Measurements from ENCODE around the gene TRIM67. TPM values are rescaled to one million over a fixed set of nuclear protein-coding genes. Genes with fewer than 3 reads are reported as not detected.
A peak's percentile ranks its signal among the peaks of the same experiment; 100 is the strongest.
"Not testable (repeated sequence)": the region's sequence is repeated elsewhere in the genome, so short reads cannot be mapped to it uniquely, and the experiment has no call there.

TRIM67 gene
- total RNA-seq, 5 donors from 2014 or later (not counting 1 experiment from before 2014, with no cell fraction given), result not detected

DNA sequence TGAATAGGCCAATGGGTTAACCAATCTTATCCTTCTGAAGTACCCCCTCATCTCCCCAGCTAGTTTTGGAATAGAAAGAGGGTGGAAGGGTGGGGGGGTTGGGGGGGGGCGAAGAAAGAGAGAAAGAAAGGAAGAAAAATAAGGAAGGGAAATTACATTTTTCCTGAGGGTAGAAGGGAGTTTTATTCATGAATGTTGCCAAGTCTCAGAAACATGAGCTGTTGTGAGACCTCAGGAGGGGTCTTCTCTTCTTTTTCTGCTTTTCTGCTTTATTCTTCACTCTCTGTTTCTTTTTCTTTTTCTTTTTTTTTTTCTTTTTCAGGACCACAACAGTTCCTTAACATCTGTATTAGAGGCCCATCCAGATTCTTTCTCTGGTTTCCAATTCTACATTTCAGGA lies 6.0 kb upstream of the TRIM67 start:
- no peaks in the 10 kb centered on the region for H3K36me3 Mint-ChIP-seq
- peaks cover 48 to 49% of the 10 kb centered on the region in 2 donors for H3K27me3 Mint-ChIP-seq
- DNase-seq, result no peak
- ATAC-seq (replicated peaks in 1 of 4), result no peak
- no peaks in the 10 kb centered on the region for H3K9me3 ChIP-seq
- peaks cover 0 to 10% (median 6%) of the 10 kb centered on the region in 3 donors for H3K9me3 Mint-ChIP-seq
- no peaks in the 10 kb centered on the region for H3K4me1 ChIP-seq (ENCODE audit: control insufficient read depth in 1 of 2, extremely low read depth in 1 of 2, insufficient read depth in 2 of 2, low read length in 2 of 2)
- no peaks in the 10 kb centered on the region for H3K36me3 ChIP-seq (ENCODE audit: control insufficient read depth in 2 of 2, extremely low read depth in 1 of 2, insufficient read depth in 1 of 2, low read length in 1 of 2)
- no CpG with 5 or more reads among the region's 1 CpG for WGBS (ENCODE audit: insufficient coverage)
- H3K27ac ChIP-seq (ENCODE audit: low read length), result no peak overlapping the region
- H3K4me3 ChIP-seq (ENCODE audit: control insufficient read depth in 1 of 2, extremely low read depth in 1 of 2, low read length in 1 of 2), result no peak overlapping the region
- peaks cover 2 to 3% (median 2%) of the 10 kb centered on the region in 3 donors for H3K4me1 Mint-ChIP-seq
- ChIA-PET POLR2A (no interaction called here), CTCF (no interaction called here)
- peaks cover 20 to 30% of the 10 kb centered on the region in 2 experiments for H3K27me3 ChIP-seq (replicated peaks in 1 of 2; ENCODE audit: control insufficient read depth in 2 of 2, extremely low read depth in 1 of 2, insufficient read depth in 2 of 2, low read length in 1 of 2)
- H3K27ac Mint-ChIP-seq, result no peak overlapping the region
- no peak overlapping the region for H3K4me3 Mint-ChIP-seq

DNA sequence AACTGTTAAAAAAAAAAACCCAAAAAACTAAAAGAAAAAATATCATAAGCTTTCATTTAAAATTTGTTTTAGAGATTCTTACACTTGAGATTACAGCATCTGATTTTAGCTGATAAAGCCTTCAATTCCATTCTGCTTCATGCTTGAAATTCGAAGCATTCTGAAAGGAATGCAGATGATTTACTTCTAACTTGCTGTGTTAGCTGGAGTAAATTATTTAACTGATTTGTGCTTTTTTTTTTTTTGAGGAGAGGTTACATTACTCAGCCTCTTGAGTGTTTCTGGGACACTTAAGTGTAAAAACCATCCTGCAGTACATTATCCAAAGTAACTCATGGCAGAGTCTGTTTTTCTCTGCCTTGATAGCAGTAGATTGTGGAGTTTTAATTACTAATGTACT lies 4.5 kb upstream of the TRIM67 start:
- no peak overlapping the region for H3K4me3 Mint-ChIP-seq
- ChIA-PET POLR2A (interaction anchor here in 1 of 2 donors (0.7 kb wide), 1 partner anchor 228 kb away, joined by 4 read pairs; no protein-coding TSS in a partner anchor), CTCF (interaction anchor here in 1 of 2 donors (0.7 kb wide), 1 partner anchor 996 kb away, joined by 3 read pairs; no protein-coding TSS in a partner anchor)
- H3K36me3 Mint-ChIP-seq, result no peaks in the 10 kb centered on the region
- peaks cover 20 to 36% of the 10 kb centered on the region in 2 experiments for H3K27me3 ChIP-seq (replicated peaks in 1 of 2; ENCODE audit: control insufficient read depth in 2 of 2, extremely low read depth in 1 of 2, insufficient read depth in 2 of 2, low read length in 1 of 2)
- H3K4me3 ChIP-seq (ENCODE audit: control insufficient read depth in 1 of 2, extremely low read depth in 1 of 2, low read length in 1 of 2), result no peak overlapping the region
- peaks cover 5 to 10% (median 8%) of the 10 kb centered on the region in 3 donors for H3K4me1 Mint-ChIP-seq
- peaks cover 0 to 8% of the 10 kb centered on the region in 2 experiments for H3K4me1 ChIP-seq (ENCODE audit: control insufficient read depth in 1 of 2, extremely low read depth in 1 of 2, insufficient read depth in 2 of 2, low read length in 2 of 2)
- 40% methylated on average over 1 of the region's 1 CpG for WGBS (ENCODE audit: insufficient coverage)
- H3K27ac ChIP-seq (ENCODE audit: low read length), result no peak overlapping the region
- no peaks in the 10 kb centered on the region for H3K9me3 ChIP-seq
- peaks cover 50 to 54% of the 10 kb centered on the region in 2 donors for H3K27me3 Mint-ChIP-seq
- H3K36me3 ChIP-seq (ENCODE audit: control insufficient read depth in 2 of 2, extremely low read depth in 1 of 2, insufficient read depth in 1 of 2, low read length in 1 of 2), result no peaks in the 10 kb centered on the region
- H3K27ac Mint-ChIP-seq, result no peak overlapping the region
- DNase-seq, result no peak
- no peak for ATAC-seq (replicated peaks in 1 of 4)
- H3K9me3 Mint-ChIP-seq, result peaks cover 0 to 5% (median 1%) of the 10 kb centered on the region in 3 donors

DNA sequence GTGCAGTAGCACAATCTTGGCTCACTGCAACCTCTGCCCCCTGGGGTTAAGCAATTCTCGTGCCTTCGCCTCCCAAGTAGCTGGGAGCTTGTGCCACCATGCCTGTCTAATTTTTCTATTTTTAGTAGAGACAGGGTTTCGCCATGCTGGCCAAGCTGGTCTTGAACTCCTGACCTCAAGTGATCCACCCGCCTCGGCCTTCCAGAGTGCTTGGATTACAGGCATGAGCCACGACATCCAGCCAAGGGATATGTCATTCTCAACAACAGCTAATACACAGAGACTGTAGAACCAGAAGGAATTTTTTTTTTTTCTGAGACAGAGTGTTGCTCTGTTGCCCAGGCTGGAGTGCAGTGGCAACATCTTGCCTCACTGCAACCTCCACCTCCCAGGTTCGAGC lies 3.7 kb upstream of the TRIM67 start:
- H3K27me3 ChIP-seq (replicated peaks in 1 of 2; ENCODE audit: control insufficient read depth in 2 of 2, extremely low read depth in 1 of 2, insufficient read depth in 2 of 2, low read length in 1 of 2), result peaks cover 19 to 43% of the 10 kb centered on the region in 2 experiments

DNA sequence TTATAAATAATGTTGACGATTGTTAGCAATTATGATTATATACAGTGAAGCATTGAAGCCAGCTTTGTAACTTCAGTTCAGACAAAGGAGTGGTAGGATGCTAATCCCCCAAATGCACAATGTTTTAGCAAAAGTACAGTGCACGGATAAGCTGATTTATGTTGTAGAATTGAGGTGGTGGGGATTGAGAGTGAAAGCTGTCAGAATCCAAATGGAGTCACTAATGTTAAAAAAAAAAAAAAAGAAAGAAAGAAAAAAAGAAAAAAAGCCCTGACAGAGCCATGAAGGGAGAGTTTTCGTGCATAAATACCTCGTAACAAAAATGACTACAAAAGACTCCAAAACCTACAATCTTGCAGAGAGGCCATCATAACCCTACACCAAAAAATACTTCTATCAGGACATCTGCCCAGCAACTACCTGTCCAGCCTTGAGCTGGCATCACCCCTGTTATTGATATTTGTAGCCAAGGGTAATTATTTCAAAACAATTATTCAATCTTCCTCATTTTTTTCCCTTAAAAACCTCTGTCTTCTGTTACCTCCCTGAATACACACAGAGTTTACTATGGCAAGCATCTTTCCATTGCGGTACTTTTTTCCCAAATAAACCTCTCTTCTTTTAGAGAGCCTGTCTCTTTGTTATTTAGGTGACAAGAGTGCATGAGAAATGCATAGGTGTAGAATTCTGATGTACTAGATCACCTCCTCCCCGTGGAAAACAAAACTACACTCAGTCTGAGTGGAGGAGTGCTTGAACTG lies 2.5 kb upstream of the TRIM67 start:
- DNase-seq, result no peak
- peaks cover 22 to 50% of the 10 kb centered on the region in 2 experiments for H3K27me3 ChIP-seq (replicated peaks in 1 of 2; ENCODE audit: control insufficient read depth in 2 of 2, extremely low read depth in 1 of 2, insufficient read depth in 2 of 2, low read length in 1 of 2)

More for the DNA sequence above, 3.7 kb upstream of the TRIM67 start:
- POLR2A ChIA-PET; ATAC-seq (replicated peaks in 1 of 4); H3K9me3 ChIP-seq; H3K27ac Mint-ChIP-seq; H3K4me3 ChIP-seq (ENCODE audit: control insufficient read depth in 1 of 2, extremely low read depth in 1 of 2, low read length in 1 of 2); CTCF ChIA-PET; H3K9me3 Mint-ChIP-seq; H3K36me3 Mint-ChIP-seq; H3K27ac ChIP-seq (ENCODE audit: low read length); DNase-seq; H3K36me3 ChIP-seq (ENCODE audit: control insufficient read depth in 2 of 2, extremely low read depth in 1 of 2, insufficient read depth in 1 of 2, low read length in 1 of 2); H3K4me3 Mint-ChIP-seq; H3K4me1 Mint-ChIP-seq: not testable (repeated sequence)
- peaks cover 50 to 55% of the 10 kb centered on the region in 2 donors for H3K27me3 Mint-ChIP-seq
- H3K4me1 ChIP-seq (ENCODE audit: control insufficient read depth in 1 of 2, extremely low read depth in 1 of 2, insufficient read depth in 2 of 2, low read length in 2 of 2), result peaks cover 0 to 13% of the 10 kb centered on the region in 2 experiments
- 82% methylated on average over 2 of the region's 7 CpGs for WGBS (ENCODE audit: insufficient coverage)

GRCh38 chr1:231159963-231160761 lies 1.7 kb upstream of the TRIM67 start:
- peaks cover 55 to 68% of the 10 kb centered on the region in 2 donors for H3K27me3 Mint-ChIP-seq
- no peak overlapping the region for H3K27ac Mint-ChIP-seq
- ChIA-PET POLR2A (no interaction called here), CTCF (no interaction called here)
- H3K36me3 Mint-ChIP-seq, result no peaks in the 10 kb centered on the region
- H3K36me3 ChIP-seq (ENCODE audit: control insufficient read depth in 2 of 2, extremely low read depth in 1 of 2, insufficient read depth in 1 of 2, low read length in 1 of 2), result no peaks in the 10 kb centered on the region
- H3K4me3 ChIP-seq (ENCODE audit: control insufficient read depth in 1 of 2, extremely low read depth in 1 of 2, low read length in 1 of 2), result no peak overlapping the region
- DNase-seq (no peak), ATAC-seq (replicated peaks in 1 of 4) (no peak)
- H3K9me3 Mint-ChIP-seq, result no peaks in the 10 kb centered on the region
- WGBS (ENCODE audit: insufficient coverage), result 4% methylated on average over 7 of the region's 15 CpGs
- peaks cover 20 to 52% of the 10 kb centered on the region in 2 experiments for H3K27me3 ChIP-seq (replicated peaks in 1 of 2; ENCODE audit: control insufficient read depth in 2 of 2, extremely low read depth in 1 of 2, insufficient read depth in 2 of 2, low read length in 1 of 2)
- H3K9me3 ChIP-seq, result no peaks in the 10 kb centered on the region
- no peak overlapping the region for H3K27ac ChIP-seq (ENCODE audit: low read length)
- H3K4me1 ChIP-seq (ENCODE audit: control insufficient read depth in 1 of 2, extremely low read depth in 1 of 2, insufficient read depth in 2 of 2, low read length in 2 of 2), result peaks cover 0 to 13% of the 10 kb centered on the region in 2 experiments
- peaks cover 5 to 16% (median 9%) of the 10 kb centered on the region in 3 donors for H3K4me1 Mint-ChIP-seq
- peak overlapping the region in 1 of 3 donors; percentile 7 for H3K4me3 Mint-ChIP-seq

More for the DNA sequence above, 2.5 kb upstream of the TRIM67 start:
- H3K4me1 Mint-ChIP-seq, result peaks cover 5 to 15% (median 9%) of the 10 kb centered on the region in 3 donors
- no peak overlapping the region for H3K27ac ChIP-seq (ENCODE audit: low read length)
- peaks cover 0 to 13% of the 10 kb centered on the region in 2 experiments for H3K4me1 ChIP-seq (ENCODE audit: control insufficient read depth in 1 of 2, extremely low read depth in 1 of 2, insufficient read depth in 2 of 2, low read length in 2 of 2)
- peaks cover 52 to 62% of the 10 kb centered on the region in 2 donors for H3K27me3 Mint-ChIP-seq
- POLR2A ChIA-PET, result no interaction called here
- no peaks in the 10 kb centered on the region for H3K36me3 Mint-ChIP-seq
- H3K9me3 Mint-ChIP-seq, result no peaks in the 10 kb centered on the region
- WGBS (ENCODE audit: insufficient coverage), result no CpG with 5 or more reads among the region's 6 CpGs
- H3K4me3 ChIP-seq (ENCODE audit: control insufficient read depth in 1 of 2, extremely low read depth in 1 of 2, low read length in 1 of 2), result no peak overlapping the region
- CTCF ChIA-PET, result no interaction called here
- no peaks in the 10 kb centered on the region for H3K36me3 ChIP-seq (ENCODE audit: control insufficient read depth in 2 of 2, extremely low read depth in 1 of 2, insufficient read depth in 1 of 2, low read length in 1 of 2)
- H3K27ac Mint-ChIP-seq, result no peak overlapping the region
- ATAC-seq (replicated peaks in 1 of 4), result no peak
- H3K9me3 ChIP-seq, result no peaks in the 10 kb centered on the region
- no peak overlapping the region for H3K4me3 Mint-ChIP-seq

DNA sequence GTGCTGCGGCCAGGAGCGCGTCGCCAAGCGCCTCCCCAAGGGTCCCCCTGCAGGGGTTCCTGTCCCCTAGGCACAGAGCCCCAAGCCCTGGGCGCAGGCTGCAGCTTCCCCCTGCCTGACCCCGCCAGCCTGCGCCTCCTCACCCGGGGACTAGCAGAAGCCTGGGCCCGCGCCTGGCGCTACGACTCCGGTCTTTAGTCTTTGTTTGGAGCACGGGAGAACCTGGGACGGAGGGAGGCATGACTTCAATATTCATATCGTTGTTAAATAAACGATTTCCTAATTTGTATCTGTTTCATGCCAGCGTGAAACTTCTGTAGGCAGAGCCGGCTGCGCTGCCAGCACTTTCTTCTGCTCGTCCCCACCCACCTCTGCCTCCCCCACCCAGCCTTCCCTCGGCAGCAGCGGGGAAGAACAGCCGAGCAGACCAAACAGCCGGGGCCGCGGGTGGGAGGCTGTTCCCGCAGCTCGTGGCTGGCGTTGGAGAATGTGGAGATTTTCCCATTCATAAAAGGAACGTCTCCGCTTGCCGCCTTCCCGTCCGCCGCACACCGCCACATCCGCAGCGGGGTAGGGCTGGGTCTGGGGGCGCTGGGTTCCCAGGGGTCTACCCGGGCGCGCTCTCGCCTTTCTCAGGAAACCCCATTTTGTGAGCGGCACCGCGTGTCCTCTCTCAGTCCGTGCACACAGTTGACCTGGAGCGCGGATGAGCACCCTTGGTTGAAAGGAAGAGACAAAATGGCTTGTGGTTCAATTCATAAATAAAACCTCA lies 777 bp upstream of the TRIM67 start:
- ATAC-seq (replicated peaks in 1 of 4) (no peak), DNase-seq (no peak)
- Mint-ChIP-seq H3K36me3 (no peaks in the 10 kb centered on the region), H3K27me3 (peaks cover 51 to 71% of the 10 kb centered on the region in 2 donors), H3K27ac (no peak overlapping the region), H3K4me1 (peaks cover 5 to 16% (median 9%) of the 10 kb centered on the region in 3 donors), H3K9me3 (no peaks in the 10 kb centered on the region), H3K4me3 (peak overlapping the region in 1 of 3 donors; percentile 19)
- peaks cover 0 to 13% of the 10 kb centered on the region in 2 experiments for H3K4me1 ChIP-seq (ENCODE audit: control insufficient read depth in 1 of 2, extremely low read depth in 1 of 2, insufficient read depth in 2 of 2, low read length in 2 of 2)
- H3K27me3 ChIP-seq (replicated peaks in 1 of 2; ENCODE audit: control insufficient read depth in 2 of 2, extremely low read depth in 1 of 2, insufficient read depth in 2 of 2, low read length in 1 of 2), result peaks cover 19 to 52% of the 10 kb centered on the region in 2 experiments
- 13% methylated on average over 27 of the region's 51 CpGs for WGBS (ENCODE audit: insufficient coverage)
- ChIA-PET CTCF (no interaction called here), POLR2A (no interaction called here)
- no peaks in the 10 kb centered on the region for H3K36me3 ChIP-seq (ENCODE audit: control insufficient read depth in 2 of 2, extremely low read depth in 1 of 2, insufficient read depth in 1 of 2, low read length in 1 of 2)
- H3K9me3 ChIP-seq, result no peaks in the 10 kb centered on the region
- H3K4me3 ChIP-seq (ENCODE audit: control insufficient read depth in 1 of 2, extremely low read depth in 1 of 2, low read length in 1 of 2), result no peak overlapping the region
- H3K27ac ChIP-seq (ENCODE audit: low read length), result no peak overlapping the region
